Activated CD4-positive, alpha-beta T cell treated with anti-CD3 and anti-CD28 coated beads for 36 hours (primary cell): ENCODE data around the gene RPL7A. TPM values are rescaled to one million over a fixed set of nuclear protein-coding genes. Genes with fewer than 3 reads are reported as not detected.
"Not testable (repeated sequence)": the region's sequence is repeated elsewhere in the genome, so short reads cannot be mapped to it uniquely, and the experiment has no call there.

Experiments used
- ATAC-seq: fragments of 200-7000 bp; cut with Tn5 transposase; one replicate; pipeline ENCODE4 v1.10.0; 2021; ENCODE audit warnings: mild to moderate bottlenecking, moderate library complexity
- CTCF ChIA-PET: fragments of 350-600 bp; sonication (Branson Sonifier 250); formaldehyde crosslinking; loops from one replicate; lab custom pipeline; 2021; ENCODE audit warnings: antibody characterized with exemption; lab: Charles Lee
- POLR2A ChIA-PET: fragments of 350-600 bp; sonication (Branson Sonifier 250); formaldehyde crosslinking; loops from one replicate; lab custom pipeline; 2021; ENCODE audit warnings: antibody characterized with exemption, inconsistent platforms; lab: Charles Lee
- DNase-seq: peaks from one replicate; pipeline ENCODE4 v3.0.0-alpha.2; 2020
- H3K27ac Mint-ChIP-seq: one replicate; pipeline ENCODE4 v1.8.0; 2021; ENCODE audit warnings: mixed read lengths
- H3K27me3 Mint-ChIP-seq: one replicate; pipeline ENCODE4 v1.8.0; 2021; ENCODE audit warnings: mixed read lengths
- H3K36me3 Mint-ChIP-seq: one replicate; pipeline ENCODE4 v1.8.0; 2021; ENCODE audit warnings: low read depth, mixed read lengths
- H3K4me1 Mint-ChIP-seq: one replicate; pipeline ENCODE4 v1.8.0; 2021; ENCODE audit warnings: mixed read lengths
- H3K4me3 Mint-ChIP-seq: one replicate; pipeline ENCODE4 v1.8.0; 2021; ENCODE audit warnings: mild to moderate bottlenecking, moderate library complexity, mixed read lengths
- H3K9me3 Mint-ChIP-seq: one replicate; pipeline ENCODE4 v1.8.0; 2021; ENCODE audit warnings: low read depth, mixed read lengths
- intact Hi-C, 2 experiments: fragments of 100-400 bp; cut with DNase I in 1 of 2; cut with micrococcal nuclease in 1 of 2; formaldehyde crosslinking; loops; one replicate each; pipeline versions ENCODE4 v1.14.2 to v1.15.1; 2022 to 2024; cut with DNase I, micrococcal nuclease
- total RNA-seq, 2 experiments: library from RNA; stranded (reverse); gene quantifications; one replicate each; pipeline ENCODE4 v1.2.3, GENCODE V29; 2021

The RPL7A gene
- total RNA-seq, 2 experiments from 2014 or later, result 3,179 to 3,246 TPM

DNA sequence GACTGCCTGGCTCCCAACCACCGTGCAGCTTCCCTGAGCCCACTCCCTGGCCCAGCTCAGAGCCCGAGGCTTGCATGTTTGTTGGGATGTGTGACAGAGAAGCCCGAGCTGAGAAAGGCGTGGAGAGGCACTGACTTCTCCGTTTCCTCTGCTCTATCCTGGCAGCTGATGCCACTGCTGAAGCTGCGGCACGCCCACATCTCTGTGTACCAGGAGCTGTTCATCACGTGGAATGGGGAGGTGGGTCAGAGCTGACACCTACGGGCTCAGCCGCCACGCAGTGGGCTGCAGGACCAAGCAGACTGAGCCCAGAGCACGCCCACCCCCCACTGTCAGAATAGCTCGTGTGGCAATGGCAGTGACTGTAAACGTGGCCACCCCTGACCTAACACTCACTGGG is 37.4 kb downstream of the RPL7A start:
- ATAC-seq (no peak), DNase-seq (no peak)
- H3K27me3 Mint-ChIP-seq, result peaks cover 7% of the 10 kb centered on the region
- ChIA-PET POLR2A (no interaction called here), CTCF (interaction anchor here (0.6 kb wide), 1 partner anchor 363 kb away, joined by 3 read pairs; no protein-coding TSS in a partner anchor)
- H3K36me3 Mint-ChIP-seq, result no peaks in the 10 kb centered on the region
- no peaks in the 10 kb centered on the region for H3K9me3 Mint-ChIP-seq
- no peaks in the 10 kb centered on the region for H3K4me1 Mint-ChIP-seq
- no peak overlapping the region for H3K4me3 Mint-ChIP-seq
- intact Hi-C loops, result no loop called here
- no peak overlapping the region for H3K27ac Mint-ChIP-seq

DNA sequence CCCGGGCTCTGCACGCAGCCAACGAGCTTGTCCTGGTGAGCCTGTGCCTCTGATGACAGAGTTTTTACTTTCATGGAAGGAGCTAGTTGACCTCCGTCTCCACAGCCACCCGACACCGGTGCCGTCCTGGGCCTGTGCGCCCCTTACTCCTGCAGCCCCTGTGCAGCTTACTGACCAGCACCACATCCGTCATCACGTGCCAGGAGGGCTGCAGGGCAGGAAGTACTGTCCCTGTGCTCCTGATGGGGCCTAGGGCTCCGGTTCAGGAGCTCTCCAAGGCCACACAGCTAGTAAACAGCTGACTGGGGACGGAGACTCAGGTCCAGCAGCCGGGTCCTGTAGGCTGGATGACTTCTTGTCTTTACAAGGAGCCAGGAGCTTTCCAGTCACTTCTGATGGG is 38.3 kb downstream of the RPL7A start:
- Mint-ChIP-seq H3K4me3 (no peak overlapping the region), H3K36me3 (no peaks in the 10 kb centered on the region), H3K27me3 (peaks cover 9% of the 10 kb centered on the region), H3K27ac (no peak overlapping the region), H3K4me1 (no peaks in the 10 kb centered on the region), H3K9me3 (no peaks in the 10 kb centered on the region)
- CTCF ChIA-PET, result interaction anchor here (0.6 to 1.2 kb wide), 2 partner anchors 9 to 138 kb away, joined by 3 read pairs; no protein-coding TSS in a partner anchor
- intact Hi-C loops, result no loop called here
- POLR2A ChIA-PET, result no interaction called here
- DNase-seq, result no peak
- no peak for ATAC-seq

DNA sequence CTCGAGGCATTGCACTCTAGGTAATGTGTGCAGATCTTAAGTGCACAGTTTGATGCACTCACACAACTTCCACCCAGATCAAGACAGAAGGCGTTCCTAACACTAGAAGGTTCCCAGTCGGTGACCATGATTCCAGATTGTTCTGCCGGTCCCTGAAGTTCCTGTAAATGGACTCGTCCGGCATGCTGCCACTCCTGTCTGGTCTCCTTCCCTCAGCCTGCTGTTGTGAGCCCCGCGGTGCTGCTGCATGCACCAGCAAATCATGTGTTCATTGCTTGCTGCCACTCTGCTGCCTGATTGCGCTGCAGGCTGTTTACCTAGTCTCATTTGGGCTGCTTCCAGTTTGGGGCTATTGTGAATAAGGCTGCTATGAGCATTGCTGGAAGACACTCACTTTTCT is 39.7 kb downstream of the RPL7A start:
- Mint-ChIP-seq H3K4me1 (no peaks in the 10 kb centered on the region), H3K27me3 (peaks cover 9% of the 10 kb centered on the region), H3K27ac (no peak overlapping the region), H3K36me3 (no peaks in the 10 kb centered on the region), H3K9me3 (no peaks in the 10 kb centered on the region), H3K4me3 (no peak overlapping the region)
- CTCF ChIA-PET, result no interaction called here
- DNase-seq (no peak), ATAC-seq (no peak)
- intact Hi-C loops, result no loop called here
- POLR2A ChIA-PET, result no interaction called here

DNA sequence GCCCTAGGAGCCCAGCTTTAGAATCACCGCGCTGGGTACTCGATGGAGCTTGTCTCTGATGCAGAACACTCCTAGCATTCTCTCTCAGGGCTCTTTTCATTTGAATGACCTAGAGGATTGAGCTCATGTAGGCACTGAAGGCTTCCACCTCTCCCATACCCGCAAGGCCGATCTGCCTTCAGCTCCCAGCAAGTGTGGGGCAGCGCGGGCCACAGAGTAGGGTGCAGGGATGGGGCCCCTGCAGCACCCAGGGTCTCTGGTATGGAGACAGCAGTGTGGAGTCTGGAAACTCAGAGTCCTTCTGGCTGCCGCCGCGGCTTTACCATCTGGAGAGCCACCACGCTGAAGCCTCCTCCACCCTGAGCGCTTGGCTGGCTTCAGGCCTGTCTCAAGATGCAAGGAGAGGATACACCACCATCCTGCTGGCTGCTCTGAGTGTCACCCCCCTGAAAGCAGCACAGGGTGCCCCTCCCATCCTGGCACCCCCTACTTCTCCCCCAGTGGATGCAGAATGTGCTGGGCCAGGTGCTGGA is 41.1 kb downstream of the RPL7A start:
- Mint-ChIP-seq H3K4me1 (no peaks in the 10 kb centered on the region), H3K27ac (no peak overlapping the region), H3K9me3 (no peaks in the 10 kb centered on the region), H3K4me3 (no peak overlapping the region), H3K27me3 (peaks cover 9% of the 10 kb centered on the region), H3K36me3 (no peaks in the 10 kb centered on the region)
- intact Hi-C loops, result no loop called here
- DNase-seq (no peak), ATAC-seq (no peak)
- ChIA-PET POLR2A (no interaction called here), CTCF (no interaction called here)

DNA sequence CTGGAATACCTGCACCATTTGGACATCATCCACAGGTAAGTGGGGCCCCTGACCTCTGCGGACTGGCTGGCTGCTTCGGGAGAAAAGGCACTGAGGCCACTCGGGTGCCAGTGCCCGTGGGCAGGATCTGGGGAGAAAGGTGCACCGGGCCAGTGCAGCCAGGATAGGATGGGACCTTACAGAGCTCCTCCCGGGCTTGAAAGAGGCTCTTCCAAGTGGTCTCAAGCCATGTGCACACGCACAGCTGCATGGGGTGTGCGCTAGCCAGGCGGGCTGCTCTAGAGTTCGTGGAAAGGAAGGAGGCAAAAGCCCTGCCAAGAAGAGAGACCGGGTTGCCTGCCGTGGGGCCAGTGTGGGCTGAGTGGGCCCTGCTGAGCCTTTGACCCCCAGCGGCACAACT is 41.5 kb downstream of the RPL7A start:
- H3K36me3 Mint-ChIP-seq, result no peaks in the 10 kb centered on the region
- ChIA-PET CTCF (no interaction called here), POLR2A (no interaction called here)
- H3K27me3 Mint-ChIP-seq, result peaks cover 9% of the 10 kb centered on the region
- H3K4me1 Mint-ChIP-seq, result no peaks in the 10 kb centered on the region
- ATAC-seq (no peak), DNase-seq (no peak)
- no peak overlapping the region for H3K27ac Mint-ChIP-seq
- H3K9me3 Mint-ChIP-seq, result no peaks in the 10 kb centered on the region
- intact Hi-C loops, result no loop called here
- H3K4me3 Mint-ChIP-seq, result no peak overlapping the region

DNA sequence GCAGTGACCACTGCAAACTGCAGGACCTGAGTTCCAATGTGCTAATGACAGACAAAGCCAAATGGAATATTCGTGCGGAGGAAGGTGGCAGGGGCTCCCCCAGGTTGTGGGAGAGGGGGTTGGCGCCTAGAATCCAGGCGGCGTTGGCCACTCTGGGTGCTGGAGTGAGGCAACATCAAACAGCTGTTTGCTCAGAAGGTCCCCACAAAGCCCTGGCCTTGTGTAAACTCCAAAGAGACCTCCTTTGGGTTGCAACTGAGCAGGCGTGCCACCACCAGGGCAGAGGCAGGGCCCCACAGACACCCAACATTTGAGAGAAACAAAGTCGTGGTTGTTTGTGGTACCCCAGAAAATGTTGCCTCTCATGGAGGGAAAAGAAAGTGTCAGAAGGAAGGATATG is 42.7 kb downstream of the RPL7A start:
- H3K9me3 Mint-ChIP-seq, result no peaks in the 10 kb centered on the region
- no peaks in the 10 kb centered on the region for H3K4me1 Mint-ChIP-seq
- ChIA-PET POLR2A (no interaction called here), CTCF (no interaction called here)
- no peak overlapping the region for H3K4me3 Mint-ChIP-seq
- no peak overlapping the region for H3K27ac Mint-ChIP-seq
- no peak for ATAC-seq
- DNase-seq, result no peak
- H3K36me3 Mint-ChIP-seq, result no peaks in the 10 kb centered on the region
- H3K27me3 Mint-ChIP-seq, result peaks cover 9% of the 10 kb centered on the region
- intact Hi-C loops, result no loop called here

DNA sequence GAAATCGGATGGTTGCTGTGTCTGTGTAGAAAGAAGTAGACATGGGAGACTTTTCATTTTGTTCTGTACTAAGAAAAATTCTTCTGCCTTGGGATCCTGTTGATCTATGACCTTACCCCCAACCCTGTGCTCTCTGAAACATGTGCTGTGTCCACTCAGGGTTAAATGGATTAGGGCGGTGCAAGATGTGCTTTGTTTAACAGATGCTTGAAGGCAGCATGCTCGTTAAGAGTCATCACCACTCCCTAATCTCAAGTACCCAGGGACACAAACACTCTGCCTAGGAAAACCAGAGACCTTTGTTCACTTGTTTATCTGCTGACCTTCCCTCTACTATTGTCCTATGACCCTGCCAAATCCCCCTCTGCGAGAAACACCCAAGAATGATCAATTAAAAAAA is 43.4 kb downstream of the RPL7A start:
- intact Hi-C loops, DNase-seq, ATAC-seq, H3K27me3 Mint-ChIP-seq, H3K27ac Mint-ChIP-seq, H3K4me3 Mint-ChIP-seq, H3K9me3 Mint-ChIP-seq, POLR2A ChIA-PET, H3K4me1 Mint-ChIP-seq, H3K36me3 Mint-ChIP-seq, CTCF ChIA-PET: not testable (repeated sequence)

DNA sequence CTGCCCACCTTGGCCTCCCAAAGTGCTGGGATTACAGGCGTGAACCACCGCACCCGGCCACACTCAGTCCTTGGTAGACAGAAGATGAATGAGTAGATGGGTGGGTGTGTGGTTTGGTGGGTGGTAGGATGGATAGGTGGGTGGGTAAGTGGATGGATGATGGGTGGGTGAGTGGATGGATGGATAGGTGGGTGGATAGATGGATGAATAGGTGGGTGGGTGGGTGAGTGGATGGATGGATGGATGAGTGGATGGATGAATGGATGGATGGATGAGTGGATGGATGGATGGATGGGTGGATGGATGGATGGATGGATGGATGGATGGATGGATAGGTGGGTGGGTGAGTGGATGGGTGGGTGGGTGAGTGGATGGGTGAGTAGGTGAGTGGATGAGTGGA is 44.3 kb downstream of the RPL7A start:
- H3K4me1 Mint-ChIP-seq, H3K36me3 Mint-ChIP-seq, H3K4me3 Mint-ChIP-seq, ATAC-seq, POLR2A ChIA-PET, DNase-seq, CTCF ChIA-PET, intact Hi-C loops, H3K27ac Mint-ChIP-seq, H3K9me3 Mint-ChIP-seq, H3K27me3 Mint-ChIP-seq: not testable (repeated sequence)

DNA sequence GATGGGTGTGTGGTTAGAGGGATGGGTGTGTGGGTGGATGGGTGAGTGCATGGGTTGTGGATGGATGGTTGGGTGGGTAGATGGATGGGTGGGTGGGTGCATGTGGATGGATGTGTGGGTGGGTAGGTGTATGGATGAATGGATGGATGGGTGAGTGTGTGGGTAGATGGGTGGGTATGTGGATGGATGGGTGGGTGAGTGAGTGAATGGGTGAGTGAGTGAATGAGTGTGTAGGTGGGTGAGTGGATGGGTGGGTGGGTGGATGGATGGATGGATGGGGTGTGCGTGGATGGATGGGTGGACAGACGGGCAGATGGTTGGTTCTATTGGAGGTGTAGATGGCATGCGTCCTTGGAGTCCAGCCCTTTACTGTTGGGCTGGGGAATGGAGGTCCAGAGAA is 45.4 kb downstream of the RPL7A start:
- no peaks in the 10 kb centered on the region for H3K9me3 Mint-ChIP-seq
- H3K27ac Mint-ChIP-seq, result no peak overlapping the region
- intact Hi-C loops, result no loop called here
- DNase-seq (no peak), ATAC-seq (no peak)
- peaks cover 9% of the 10 kb centered on the region for H3K27me3 Mint-ChIP-seq
- no peaks in the 10 kb centered on the region for H3K36me3 Mint-ChIP-seq
- H3K4me1 Mint-ChIP-seq, result no peaks in the 10 kb centered on the region
- POLR2A ChIA-PET, result interaction anchor here (0.7 kb wide), 1 partner anchor 12 kb away, joined by 4 read pairs; no protein-coding TSS in a partner anchor
- CTCF ChIA-PET, result interaction anchor here (0.6 kb wide), 1 partner anchor 531 kb away, joined by 3 read pairs; no protein-coding TSS in a partner anchor
- H3K4me3 Mint-ChIP-seq, result no peak overlapping the region

DNA sequence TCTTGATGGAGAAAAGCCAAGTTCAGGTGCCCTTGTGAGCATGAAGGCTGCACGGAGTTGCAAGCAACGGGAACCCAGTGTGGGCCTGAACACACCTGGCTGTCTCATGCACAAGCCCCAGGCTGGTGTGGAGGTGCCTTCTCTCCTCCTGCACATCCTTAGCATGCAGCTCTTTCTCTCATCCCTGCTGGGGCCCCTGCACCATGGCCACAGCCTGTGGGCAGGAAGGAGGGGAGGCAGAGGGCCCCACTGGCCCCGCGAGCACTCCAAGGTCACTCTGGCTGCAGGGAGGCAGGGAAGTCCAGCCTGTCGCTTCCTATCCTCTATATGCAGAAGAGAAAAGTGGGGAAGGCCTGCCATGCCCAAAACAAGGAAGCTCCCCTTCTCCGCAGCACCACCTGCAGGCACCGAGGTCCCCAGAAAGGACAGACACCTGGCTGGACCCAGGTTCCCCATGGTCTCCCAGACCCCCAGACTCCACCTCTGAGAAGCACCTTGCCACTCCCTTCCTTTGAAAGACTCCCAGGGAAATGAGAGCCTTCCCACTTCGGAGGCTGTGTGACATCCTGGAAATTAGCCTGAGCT is 46.8 kb downstream of the RPL7A start:
- Mint-ChIP-seq H3K27ac (no peak overlapping the region), H3K27me3 (peaks cover 7% of the 10 kb centered on the region), H3K4me1 (no peaks in the 10 kb centered on the region), H3K4me3 (no peak overlapping the region), H3K36me3 (no peaks in the 10 kb centered on the region), H3K9me3 (no peaks in the 10 kb centered on the region)
- ATAC-seq (no peak), DNase-seq (no peak)
- ChIA-PET POLR2A (no interaction called here), CTCF (interaction anchor here (0.5 to 2.2 kb wide), 5 partner anchors 24 to 1003 kb away, joined by 3 to 5 read pairs (median 3); no protein-coding TSS in a partner anchor)
- intact Hi-C loops, result no loop called here

DNA sequence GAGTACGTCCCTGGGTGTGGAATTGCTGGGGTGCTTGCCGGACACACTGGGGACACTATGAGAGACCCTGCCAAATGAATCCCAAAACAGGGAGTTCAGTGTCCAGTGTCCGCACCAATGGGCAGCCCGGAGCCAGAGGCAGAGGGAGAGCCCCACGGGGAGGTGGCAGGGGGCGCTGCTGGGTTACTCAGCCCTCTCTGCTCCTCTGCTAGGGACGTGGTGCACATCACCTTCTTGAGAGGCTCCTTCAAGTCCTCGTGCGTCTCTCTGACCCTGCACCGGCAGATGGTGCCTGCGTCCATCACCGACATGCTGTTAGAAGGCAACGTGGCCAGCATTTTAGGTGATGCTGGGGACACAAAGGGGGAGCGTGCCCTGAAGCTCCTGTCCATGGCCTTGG is 48.9 kb downstream of the RPL7A start:
- ChIA-PET CTCF (interaction anchor here (2.2 kb wide), 1 partner anchor 90 kb away, joined by 5 read pairs; no protein-coding TSS in a partner anchor), POLR2A (no interaction called here)
- Mint-ChIP-seq H3K4me1 (no peaks in the 10 kb centered on the region), H3K27ac (no peak overlapping the region), H3K9me3 (no peaks in the 10 kb centered on the region), H3K4me3 (no peak overlapping the region), H3K36me3 (no peaks in the 10 kb centered on the region), H3K27me3 (no peaks in the 10 kb centered on the region)
- peak; percentile 25 for DNase-seq
- peak; percentile 43 for ATAC-seq
- intact Hi-C loops, result no loop called here

DNA sequence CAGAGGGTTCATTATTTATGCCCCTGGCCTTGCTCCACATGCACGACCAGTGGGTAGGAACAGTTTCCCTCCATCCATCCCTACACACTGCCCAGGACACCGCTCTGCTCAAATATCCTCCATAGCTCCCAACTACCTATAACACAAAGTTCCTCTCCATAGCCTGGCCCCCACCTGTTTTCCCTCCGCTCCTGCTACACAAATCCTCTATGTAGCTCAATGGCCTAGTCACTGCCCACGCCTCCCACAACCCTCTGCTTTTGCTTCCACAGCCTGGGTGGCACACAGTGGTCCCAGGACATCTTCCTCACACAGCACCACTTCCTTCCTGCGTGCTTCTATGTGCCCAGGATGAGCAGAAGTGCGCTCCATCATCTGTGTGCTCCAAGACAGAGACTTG is 49.4 kb downstream of the RPL7A start:
- Mint-ChIP-seq H3K4me1 (no peaks in the 10 kb centered on the region), H3K9me3 (no peaks in the 10 kb centered on the region), H3K36me3 (no peaks in the 10 kb centered on the region), H3K27me3 (no peaks in the 10 kb centered on the region), H3K27ac (no peak overlapping the region), H3K4me3 (no peak overlapping the region)
- DNase-seq (no peak), ATAC-seq (no peak)
- ChIA-PET POLR2A (no interaction called here), CTCF (no interaction called here)
- intact Hi-C loops, result no loop called here
